GM23338 (cell line): ENCODE results near the gene C2orf92. TPM values are rescaled to one million over a fixed set of nuclear protein-coding genes. Genes with fewer than 3 reads are reported as not detected.
A peak's percentile ranks its signal among the peaks of the same experiment; 100 is the strongest.
"Not testable (repeated sequence)": the region's sequence is repeated elsewhere in the genome, so short reads cannot be mapped to it uniquely, and the experiment has no call there.

Source experiments
- ATAC-seq: fragments of 200-7000 bp; cut with Tn5 transposase; 3 replicates; pipeline ENCODE4 v1.9.1; 2020
- DNase-seq: peaks from one replicate; pipeline ENCODE4 v3.0.0-alpha.2; 2015; ENCODE audit warnings: low spot score
- H2AFZ ChIP-seq: fragments of 200-600 bp; sonication (generic); 2 replicates; pipeline ENCODE4 v1.8.0; 2016; ENCODE audit warnings: antibody characterized with exemption, mild to moderate bottlenecking, moderate library complexity
- H3F3A ChIP-seq: fragments of 200-600 bp; sonication (generic); replicated peaks from 2 replicates; pipeline ENCODE4 v1.8.0; 2017; ENCODE audit warnings: antibody characterized with exemption, mixed run types, low read depth
- H3K27ac ChIP-seq: fragments of 200-600 bp; sonication (generic); 2 replicates; pipeline ENCODE4 v1.6.1; 2016; ENCODE audit warnings: low read depth
- H3K27me3 ChIP-seq: fragments of 200-600 bp; sonication (generic); 2 replicates; pipeline ENCODE4 v1.8.0; 2016; ENCODE audit warnings: mild to moderate bottlenecking, mixed run types, moderate library complexity; ENCODE audit not compliant: insufficient read depth
- H3K36me3 ChIP-seq: fragments of 200-600 bp; sonication (generic); 2 replicates; pipeline ENCODE4 v1.8.0; 2016; ENCODE audit warnings: mild to moderate bottlenecking; ENCODE audit not compliant: insufficient read depth
- H3K4me1 ChIP-seq: fragments of 200-600 bp; sonication (generic); 2 replicates; pipeline ENCODE4 v1.8.0; 2016; ENCODE audit warnings: mild to moderate bottlenecking, moderate library complexity; ENCODE audit not compliant: insufficient read depth
- H3K4me2 ChIP-seq: fragments of 200-600 bp; sonication (generic); 2 replicates; pipeline ENCODE4 v1.7.1; 2017; ENCODE audit warnings: mixed run types
- H3K4me3 ChIP-seq: fragments of 200-600 bp; sonication (generic); 2 replicates; pipeline ENCODE4 v1.6.1; 2016; ENCODE audit warnings: mixed run types
- H3K79me2 ChIP-seq: fragments of 200-600 bp; sonication (generic); replicated peaks from 2 replicates; pipeline ENCODE4 v1.8.0; 2017; ENCODE audit warnings: mild to moderate bottlenecking; ENCODE audit not compliant: insufficient read depth
- H3K9me2 ChIP-seq: fragments of 200-600 bp; sonication (generic); 2 replicates; pipeline ENCODE4 v1.8.0; 2017; ENCODE audit not compliant: insufficient read depth
- H4K20me1 ChIP-seq: fragments of 200-600 bp; sonication (generic); replicated peaks from 2 replicates; pipeline ENCODE4 v1.8.0; 2017; ENCODE audit warnings: mild to moderate bottlenecking; ENCODE audit not compliant: insufficient read depth
- H3K27ac Mint-ChIP-seq: 2 replicates; pipeline ENCODE4 v1.8.0; 2020; ENCODE audit warnings: inconsistent platforms, mild to moderate bottlenecking, moderate library complexity, mixed read lengths
- H3K27me3 Mint-ChIP-seq: 3 replicates; pipeline ENCODE4 v1.8.0; 2022; ENCODE audit warnings: low read depth, mild to moderate bottlenecking, moderate library complexity, mixed read lengths, inconsistent platforms; ENCODE audit not compliant: insufficient read depth, poor library complexity
- H3K36me3 Mint-ChIP-seq: 3 replicates; pipeline ENCODE4 v1.8.0; 2021; ENCODE audit warnings: low read depth, mild to moderate bottlenecking, inconsistent platforms, moderate library complexity, mixed read lengths
- H3K4me1 Mint-ChIP-seq: 3 replicates; pipeline ENCODE4 v1.8.0; 2020; ENCODE audit warnings: mild to moderate bottlenecking, inconsistent platforms, mixed read lengths
- H3K4me3 Mint-ChIP-seq: 3 replicates; pipeline ENCODE4 v1.8.0; 2021; ENCODE audit warnings: moderate library complexity, mild to moderate bottlenecking, inconsistent platforms, mixed read lengths
- H3K9me3 Mint-ChIP-seq: 3 replicates; pipeline ENCODE4 v1.8.0; 2020; ENCODE audit warnings: moderate library complexity, mild to moderate bottlenecking, inconsistent platforms, mixed read lengths
- CREB1 ChIP-seq: fragments of 250-450 bp; sonication (Bioruptor Pico); IDR thresholded peaks from 2 replicates; pipeline ENCODE4 v1.5.0; 2020; ENCODE audit warnings: low read depth, mild to moderate bottlenecking, moderate library complexity
- EZH2 ChIP-seq: fragments of 200-600 bp; sonication (generic); IDR thresholded peaks from one replicate; pipeline ENCODE4 v1.8.0; 2017; ENCODE audit warnings: antibody characterized with exemption, mild to moderate bottlenecking, low read depth; ENCODE audit not compliant: unreplicated experiment
- JUNB ChIP-seq: IDR thresholded peaks from one replicate; pipeline ENCODE4 v1.6.1; 2016; ENCODE audit warnings: antibody characterized with exemption; ENCODE audit not compliant: unreplicated experiment
- NANOG ChIP-seq: IDR thresholded peaks from 2 replicates; pipeline ENCODE4 v1.6.1; 2016; ENCODE audit warnings: antibody characterized with exemption, borderline replicate concordance
- ZNF331 ChIP-seq: fragments of 250-450 bp; sonication (Bioruptor Pico); IDR thresholded peaks from 2 replicates; pipeline ENCODE4 v1.5.0; 2020; ENCODE audit warnings: low read depth, mild to moderate bottlenecking, moderate library complexity
- polyA plus RNA-seq: library from polyadenylated mRNA; unstranded; fragments of >200 nt; fragmentation: Nextera tagmentation; extraction: Ambion mirVana; gene quantifications from 2 replicates; pipeline ENCODE4 v1.2.1, GENCODE V29; 2016
- total RNA-seq: library from RNA; depleted of rRNA; stranded (reverse); fragments of >200 nt; shearing (Covaris generic); gene quantifications from 2 replicates; pipeline ENCODE4 v1.2.3, GENCODE V29; 2014
- TF ChIP-seq, protein P1 (sequence below): fragments of 250-450 bp; sonication (Bioruptor Pico); IDR thresholded peaks from 2 replicates; pipeline ENCODE4 v1.5.0; 2020; ENCODE audit warnings: mild to moderate bottlenecking, moderate library complexity

Gene C2orf92
- total and polyA plus RNA-seq, 2 experiments from 2014 or later, result 1.7 to 2.6 TPM

DNA sequence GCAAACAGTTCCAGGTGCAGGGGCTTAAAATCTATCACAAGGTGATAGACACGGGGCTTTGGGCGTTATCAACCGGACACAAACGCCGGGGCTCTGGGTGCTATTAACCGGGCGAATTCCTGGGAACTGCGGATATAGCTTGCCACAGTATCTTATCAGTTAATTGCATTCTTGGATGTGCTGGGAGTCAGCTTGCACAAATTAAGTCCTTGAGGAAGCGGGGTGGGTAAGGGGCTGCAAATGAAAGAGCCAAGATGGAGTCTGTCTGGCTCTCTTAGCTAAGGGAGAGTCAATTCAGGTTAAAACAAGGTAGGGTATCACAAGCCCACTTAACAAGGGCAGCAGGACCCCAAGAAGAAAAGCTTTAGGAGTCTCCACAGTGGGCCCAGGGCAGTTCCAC, 42.7 kb downstream of the C2orf92 start:
- H2AFZ ChIP-seq, H3K27me3 ChIP-seq, H3K4me3 ChIP-seq, H3K9me3 Mint-ChIP-seq, H3K4me2 ChIP-seq, H3K4me3 Mint-ChIP-seq, H3K9me2 ChIP-seq, H3K36me3 Mint-ChIP-seq, H3K36me3 ChIP-seq, H3K27me3 Mint-ChIP-seq, H3K27ac Mint-ChIP-seq, DNase-seq, H3K27ac ChIP-seq, H3K4me1 ChIP-seq, H4K20me1 ChIP-seq, H3K4me1 Mint-ChIP-seq, H3K79me2 ChIP-seq, H3F3A ChIP-seq, ATAC-seq: not testable (repeated sequence)

DNA sequence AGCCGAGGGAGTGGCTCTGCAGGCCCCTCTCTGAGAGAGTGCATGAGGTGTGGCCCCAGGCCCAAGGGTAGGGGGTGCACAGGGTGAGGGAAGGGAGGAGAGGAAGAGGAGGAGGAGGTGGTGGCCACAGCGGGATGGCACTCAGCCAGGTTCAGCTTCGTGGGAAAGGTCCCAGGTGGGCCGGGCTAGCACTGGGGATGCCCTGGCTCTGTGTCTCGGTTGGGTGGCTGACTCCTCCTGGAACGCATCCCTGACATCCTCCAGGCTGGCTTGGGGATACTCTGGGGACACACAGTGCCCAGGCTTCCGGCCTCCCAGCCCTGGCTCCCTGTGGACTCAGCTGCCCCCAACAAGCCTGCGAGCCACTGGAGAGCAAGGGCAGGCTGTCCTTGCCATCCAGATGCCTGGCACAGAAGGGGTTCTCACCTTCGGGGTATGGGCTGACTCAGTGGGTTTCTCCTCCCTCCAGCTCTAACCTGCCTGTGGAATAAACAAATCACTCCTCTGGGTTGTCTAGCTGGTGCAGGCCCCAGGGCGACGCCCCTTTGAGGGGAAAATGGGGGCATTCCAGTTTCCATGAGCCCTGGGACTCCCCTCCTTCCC, 43.3 kb downstream of the C2orf92 start:
- ATAC-seq, result no peak
- DNase-seq, result no peak
- no peak overlapping the region for H3K4me3 Mint-ChIP-seq
- Histone ChIP-seq H3F3A (no peaks in the 10 kb centered on the region), H2AFZ (peak overlapping the region; percentile 47; the same call in 1 of the 2 replicates), H3K27me3 (no peaks in the 10 kb centered on the region), H3K4me3 (no peak overlapping the region), H3K36me3 (no peaks in the 10 kb centered on the region), H3K79me2 (no peaks in the 10 kb centered on the region), H3K27ac (no peak overlapping the region), H3K9me2 (no peaks in the 10 kb centered on the region), H3K4me1 (no peaks in the 10 kb centered on the region), H4K20me1 (no peaks in the 10 kb centered on the region), H3K4me2 (no peak overlapping the region)
- H3K9me3 Mint-ChIP-seq, result no peaks in the 10 kb centered on the region; the same call in 2 of the 3 replicates
- H3K27me3 Mint-ChIP-seq, result peaks cover 7% of the 10 kb centered on the region
- no peak for TF ChIP-seq JUNB
- TF ChIP-seq, protein P1, sequence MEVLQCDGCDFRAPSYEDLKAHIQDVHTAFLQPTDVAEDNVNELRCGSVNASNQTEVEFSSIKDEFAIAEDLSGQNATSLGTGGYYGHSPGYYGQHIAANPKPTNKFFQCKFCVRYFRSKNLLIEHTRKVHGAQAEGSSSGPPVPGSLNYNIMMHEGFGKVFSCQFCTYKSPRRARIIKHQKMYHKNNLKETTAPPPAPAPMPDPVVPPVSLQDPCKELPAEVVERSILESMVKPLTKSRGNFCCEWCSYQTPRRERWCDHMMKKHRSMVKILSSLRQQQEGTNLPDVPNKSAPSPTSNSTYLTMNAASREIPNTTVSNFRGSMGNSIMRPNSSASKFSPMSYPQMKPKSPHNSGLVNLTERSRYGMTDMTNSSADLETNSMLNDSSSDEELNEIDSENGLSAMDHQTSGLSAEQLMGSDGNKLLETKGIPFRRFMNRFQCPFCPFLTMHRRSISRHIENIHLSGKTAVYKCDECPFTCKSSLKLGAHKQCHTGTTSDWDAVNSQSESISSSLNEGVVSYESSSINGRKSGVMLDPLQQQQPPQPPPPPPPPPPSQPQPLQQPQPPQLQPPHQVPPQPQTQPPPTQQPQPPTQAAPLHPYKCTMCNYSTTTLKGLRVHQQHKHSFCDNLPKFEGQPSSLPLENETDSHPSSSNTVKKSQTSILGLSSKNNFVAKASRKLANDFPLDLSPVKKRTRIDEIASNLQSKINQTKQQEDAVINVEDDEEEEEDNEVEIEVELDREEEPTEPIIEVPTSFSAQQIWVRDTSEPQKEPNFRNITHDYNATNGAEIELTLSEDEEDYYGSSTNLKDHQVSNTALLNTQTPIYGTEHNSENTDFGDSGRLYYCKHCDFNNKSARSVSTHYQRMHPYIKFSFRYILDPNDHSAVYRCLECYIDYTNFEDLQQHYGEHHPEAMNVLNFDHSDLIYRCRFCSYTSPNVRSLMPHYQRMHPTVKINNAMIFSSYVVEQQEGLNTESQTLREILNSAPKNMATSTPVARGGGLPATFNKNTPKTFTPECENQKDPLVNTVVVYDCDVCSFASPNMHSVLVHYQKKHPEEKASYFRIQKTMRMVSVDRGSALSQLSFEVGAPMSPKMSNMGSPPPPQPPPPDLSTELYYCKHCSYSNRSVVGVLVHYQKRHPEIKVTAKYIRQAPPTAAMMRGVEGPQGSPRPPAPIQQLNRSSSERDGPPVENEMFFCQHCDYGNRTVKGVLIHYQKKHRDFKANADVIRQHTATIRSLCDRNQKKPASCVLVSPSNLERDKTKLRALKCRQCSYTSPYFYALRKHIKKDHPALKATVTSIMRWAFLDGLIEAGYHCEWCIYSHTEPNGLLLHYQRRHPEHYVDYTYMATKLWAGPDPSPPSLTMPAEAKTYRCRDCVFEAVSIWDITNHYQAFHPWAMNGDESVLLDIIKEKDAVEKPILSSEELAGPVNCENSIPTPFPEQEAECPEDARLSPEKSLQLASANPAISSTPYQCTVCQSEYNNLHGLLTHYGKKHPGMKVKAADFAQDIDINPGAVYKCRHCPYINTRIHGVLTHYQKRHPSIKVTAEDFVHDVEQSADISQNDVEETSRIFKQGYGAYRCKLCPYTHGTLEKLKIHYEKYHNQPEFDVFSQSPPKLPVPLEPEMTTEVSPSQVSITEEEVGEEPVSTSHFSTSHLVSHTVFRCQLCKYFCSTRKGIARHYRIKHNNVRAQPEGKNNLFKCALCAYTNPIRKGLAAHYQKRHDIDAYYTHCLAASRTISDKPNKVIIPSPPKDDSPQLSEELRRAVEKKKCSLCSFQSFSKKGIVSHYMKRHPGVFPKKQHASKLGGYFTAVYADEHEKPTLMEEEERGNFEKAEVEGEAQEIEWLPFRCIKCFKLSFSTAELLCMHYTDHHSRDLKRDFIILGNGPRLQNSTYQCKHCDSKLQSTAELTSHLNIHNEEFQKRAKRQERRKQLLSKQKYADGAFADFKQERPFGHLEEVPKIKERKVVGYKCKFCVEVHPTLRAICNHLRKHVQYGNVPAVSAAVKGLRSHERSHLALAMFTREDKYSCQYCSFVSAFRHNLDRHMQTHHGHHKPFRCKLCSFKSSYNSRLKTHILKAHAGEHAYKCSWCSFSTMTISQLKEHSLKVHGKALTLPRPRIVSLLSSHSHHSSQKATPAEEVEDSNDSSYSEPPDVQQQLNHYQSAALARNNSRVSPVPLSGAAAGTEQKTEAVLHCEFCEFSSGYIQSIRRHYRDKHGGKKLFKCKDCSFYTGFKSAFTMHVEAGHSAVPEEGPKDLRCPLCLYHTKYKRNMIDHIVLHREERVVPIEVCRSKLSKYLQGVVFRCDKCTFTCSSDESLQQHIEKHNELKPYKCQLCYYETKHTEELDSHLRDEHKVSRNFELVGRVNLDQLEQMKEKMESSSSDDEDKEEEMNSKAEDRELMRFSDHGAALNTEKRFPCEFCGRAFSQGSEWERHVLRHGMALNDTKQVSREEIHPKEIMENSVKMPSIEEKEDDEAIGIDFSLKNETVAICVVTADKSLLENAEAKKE (CRISPR knock-in tag), result no peak
- no peak for TF ChIP-seq ZNF331
- TF ChIP-seq NANOG, result no peak
- no peak for TF ChIP-seq EZH2
- TF ChIP-seq CREB1, result no peak
- H3K27ac Mint-ChIP-seq, result no peak overlapping the region
- H3K36me3 Mint-ChIP-seq, result peaks cover 2% of the 10 kb centered on the region; the same call in 2 of the 3 replicates
- H3K4me1 Mint-ChIP-seq, result peaks cover 6% of the 10 kb centered on the region
